ENCODE measurements around the gene MGST2. TPM values are rescaled to one million over a fixed set of nuclear protein-coding genes. Genes with fewer than 3 reads are reported as not detected.
"Not testable (repeated sequence)": the region's sequence is repeated elsewhere in the genome, so short reads cannot be mapped to it uniquely, and the experiment has no call there.

MGST2 gene
- total and polyA plus RNA-seq, 4 donors = 51.7 to 171 (median 60.1) TPM

- no peak overlapping the region for H3K4me3 ChIP-seq
- H3K9me3 ChIP-seq (ENCODE audit: control insufficient read depth in 4 of 4, insufficient read depth in 3 of 4, low read length in 3 of 4) = no peaks in the 10 kb centered on the region
- 72 to 76% methylated on average over 5 of the region's 5 CpGs for WGBS, 2 donors
- no peak overlapping the region for H3K9ac ChIP-seq (ENCODE audit: insufficient read depth in 1 of 2, low read length in 2 of 2)
- TF ChIP-seq, protein P1, sequence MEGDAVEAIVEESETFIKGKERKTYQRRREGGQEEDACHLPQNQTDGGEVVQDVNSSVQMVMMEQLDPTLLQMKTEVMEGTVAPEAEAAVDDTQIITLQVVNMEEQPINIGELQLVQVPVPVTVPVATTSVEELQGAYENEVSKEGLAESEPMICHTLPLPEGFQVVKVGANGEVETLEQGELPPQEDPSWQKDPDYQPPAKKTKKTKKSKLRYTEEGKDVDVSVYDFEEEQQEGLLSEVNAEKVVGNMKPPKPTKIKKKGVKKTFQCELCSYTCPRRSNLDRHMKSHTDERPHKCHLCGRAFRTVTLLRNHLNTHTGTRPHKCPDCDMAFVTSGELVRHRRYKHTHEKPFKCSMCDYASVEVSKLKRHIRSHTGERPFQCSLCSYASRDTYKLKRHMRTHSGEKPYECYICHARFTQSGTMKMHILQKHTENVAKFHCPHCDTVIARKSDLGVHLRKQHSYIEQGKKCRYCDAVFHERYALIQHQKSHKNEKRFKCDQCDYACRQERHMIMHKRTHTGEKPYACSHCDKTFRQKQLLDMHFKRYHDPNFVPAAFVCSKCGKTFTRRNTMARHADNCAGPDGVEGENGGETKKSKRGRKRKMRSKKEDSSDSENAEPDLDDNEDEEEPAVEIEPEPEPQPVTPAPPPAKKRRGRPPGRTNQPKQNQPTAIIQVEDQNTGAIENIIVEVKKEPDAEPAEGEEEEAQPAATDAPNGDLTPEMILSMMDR (IDR thresholded peaks at IDR 0.05; ENCODE audit: control extremely low read depth, extremely low read depth) = no peak
- DNase-seq (no peak), ATAC-seq (ENCODE audit: insufficient read depth, low FRiP score) (no peak)
- H3K4me1 ChIP-seq (ENCODE audit: control insufficient read depth in 5 of 5, insufficient read depth in 5 of 5, low read length in 5 of 5) = no peaks in the 10 kb centered on the region
- no peaks in the 10 kb centered on the region for H3K36me3 ChIP-seq (ENCODE audit: control insufficient read depth in 4 of 4, insufficient read depth in 4 of 4, low read length in 4 of 4)
- no peaks in the 10 kb centered on the region for H3K27me3 ChIP-seq (ENCODE audit: control insufficient read depth in 3 of 3, insufficient read depth in 3 of 3, low read length in 2 of 3)
- H3K27ac ChIP-seq (ENCODE audit: low read depth in 1 of 2, low read length in 1 of 2) = no peak overlapping the region
Measured at GRCh38 chr4:139630991-139631390, 34.6 kb upstream of the MGST2 start.

DNA sequence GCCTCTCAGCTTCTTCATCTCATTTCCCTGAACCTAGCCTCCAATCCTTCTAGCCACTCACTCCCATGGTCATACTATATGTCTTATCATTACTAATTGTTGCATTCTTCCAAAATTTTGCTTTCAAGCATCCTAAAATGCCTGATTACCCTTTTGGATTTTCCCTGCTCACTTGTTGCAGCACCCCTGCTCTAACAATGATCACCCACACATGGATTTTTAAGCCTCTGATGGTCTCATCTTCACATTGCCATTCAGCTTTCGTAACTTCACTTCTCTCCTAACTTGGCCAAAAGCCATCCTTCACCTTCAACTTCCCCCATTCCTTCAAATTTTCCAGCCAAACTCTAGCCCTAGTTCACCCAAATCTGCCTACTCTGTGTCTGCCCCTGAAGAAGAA, 33.8 kb upstream of the MGST2 start:
- H3K4me1 ChIP-seq (ENCODE audit: control insufficient read depth in 5 of 5, insufficient read depth in 5 of 5, low read length in 5 of 5) = no peaks in the 10 kb centered on the region
- no peaks in the 10 kb centered on the region for H3K9me3 ChIP-seq (ENCODE audit: control insufficient read depth in 4 of 4, insufficient read depth in 3 of 4, low read length in 3 of 4)
- ATAC-seq (ENCODE audit: insufficient read depth, low FRiP score) (no peak), DNase-seq (no peak)
- no peak overlapping the region for H3K9ac ChIP-seq (ENCODE audit: insufficient read depth in 1 of 2, low read length in 2 of 2)
- TF ChIP-seq, protein P1 (IDR thresholded peaks at IDR 0.05; ENCODE audit: control extremely low read depth, extremely low read depth) = no peak
- no peak overlapping the region for H3K27ac ChIP-seq (ENCODE audit: low read depth in 1 of 2, low read length in 1 of 2)
- H3K27me3 ChIP-seq (ENCODE audit: control insufficient read depth in 3 of 3, insufficient read depth in 3 of 3, low read length in 2 of 3) = no peaks in the 10 kb centered on the region
- 75 to 84% methylated on average over 1 of the region's 1 CpG for WGBS, 2 donors
- no peaks in the 10 kb centered on the region for H3K36me3 ChIP-seq (ENCODE audit: control insufficient read depth in 4 of 4, insufficient read depth in 4 of 4, low read length in 4 of 4)
- no peak overlapping the region for H3K4me3 ChIP-seq

DNA sequence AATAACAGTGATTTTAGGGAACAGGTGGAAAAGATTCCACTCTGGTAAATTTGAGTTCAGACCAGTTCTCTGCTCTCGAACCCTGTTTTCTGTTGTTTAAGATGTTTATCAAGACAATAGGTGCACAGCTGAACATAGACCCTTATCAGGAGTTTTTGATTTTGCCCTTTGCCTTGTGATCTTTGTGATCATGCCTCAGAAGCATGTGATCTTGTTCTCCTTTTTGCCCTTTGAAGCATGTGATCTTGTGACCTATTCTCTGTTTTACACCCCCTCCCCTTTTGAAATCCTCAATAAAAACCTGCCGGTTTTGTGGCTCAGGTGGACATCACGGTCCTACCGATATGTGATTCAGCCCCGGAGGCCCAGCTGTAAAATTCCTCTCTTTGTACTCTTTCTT, 32.9 kb upstream of the MGST2 start:
- H3K27ac ChIP-seq (ENCODE audit: low read depth in 1 of 2, low read length in 1 of 2); H3K27me3 ChIP-seq (ENCODE audit: control insufficient read depth in 3 of 3, insufficient read depth in 3 of 3, low read length in 2 of 3); H3K36me3 ChIP-seq (ENCODE audit: control insufficient read depth in 4 of 4, insufficient read depth in 4 of 4, low read length in 4 of 4); ATAC-seq (ENCODE audit: insufficient read depth, low FRiP score); H3K9me3 ChIP-seq (ENCODE audit: control insufficient read depth in 4 of 4, insufficient read depth in 3 of 4, low read length in 3 of 4); H3K9ac ChIP-seq (ENCODE audit: insufficient read depth in 1 of 2, low read length in 2 of 2); H3K4me3 ChIP-seq; DNase-seq; H3K4me1 ChIP-seq (ENCODE audit: control insufficient read depth in 5 of 5, insufficient read depth in 5 of 5, low read length in 5 of 5): not testable (repeated sequence)
- WGBS, 2 donors = 89 to 93% methylated on average over 5 of the region's 5 CpGs

DNA sequence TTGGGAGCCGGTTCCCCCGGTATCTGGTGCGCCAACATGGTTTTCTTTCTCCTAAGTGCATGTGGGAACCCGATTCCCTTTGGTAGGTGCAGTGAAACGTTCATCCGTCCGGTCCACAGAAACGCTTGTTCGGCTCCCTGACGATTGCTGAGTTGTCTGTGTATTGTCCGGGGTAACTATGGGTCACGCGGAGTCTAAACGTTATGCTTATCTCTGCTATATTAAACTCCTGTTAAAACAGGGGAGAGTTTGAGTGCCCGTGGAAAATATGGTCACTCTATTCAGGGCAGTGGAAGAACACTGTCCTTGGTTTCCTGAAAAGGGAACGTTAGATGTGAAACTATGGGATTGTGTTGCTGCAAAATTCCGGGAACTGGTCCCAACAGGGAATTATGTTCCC, 32.4 kb upstream of the MGST2 start:
- Histone ChIP-seq H3K4me1 (ENCODE audit: control insufficient read depth in 5 of 5, insufficient read depth in 5 of 5, low read length in 5 of 5) (no peaks in the 10 kb centered on the region), H3K36me3 (ENCODE audit: control insufficient read depth in 4 of 4, insufficient read depth in 4 of 4, low read length in 4 of 4) (no peaks in the 10 kb centered on the region), H3K27me3 (ENCODE audit: control insufficient read depth in 3 of 3, insufficient read depth in 3 of 3, low read length in 2 of 3) (no peaks in the 10 kb centered on the region), H3K9ac (ENCODE audit: insufficient read depth in 1 of 2, low read length in 2 of 2) (no peak overlapping the region), H3K4me3 (no peak overlapping the region), H3K27ac (ENCODE audit: low read depth in 1 of 2, low read length in 1 of 2) (no peak overlapping the region), H3K9me3 (ENCODE audit: control insufficient read depth in 4 of 4, insufficient read depth in 3 of 4, low read length in 3 of 4) (no peaks in the 10 kb centered on the region)
- ATAC-seq (ENCODE audit: insufficient read depth, low FRiP score) (no peak), DNase-seq (no peak)
- 84 to 87% methylated on average over 17 of the region's 17 CpGs for WGBS, 2 donors
- TF ChIP-seq, protein P1 (IDR thresholded peaks at IDR 0.05; ENCODE audit: control extremely low read depth, extremely low read depth) = no peak

All from lung (tissue), 12 donors.